NCI-H510A treated with DMSO at 0.1 percent for 48 hours (cell line): ENCODE data around the gene MGAT5B.

Source experiments
- DNase-seq: peaks from one replicate; lab custom pipeline; 2025; lab: John Stamatoyannopoulos, UW

Gene MGAT5B

DNA sequence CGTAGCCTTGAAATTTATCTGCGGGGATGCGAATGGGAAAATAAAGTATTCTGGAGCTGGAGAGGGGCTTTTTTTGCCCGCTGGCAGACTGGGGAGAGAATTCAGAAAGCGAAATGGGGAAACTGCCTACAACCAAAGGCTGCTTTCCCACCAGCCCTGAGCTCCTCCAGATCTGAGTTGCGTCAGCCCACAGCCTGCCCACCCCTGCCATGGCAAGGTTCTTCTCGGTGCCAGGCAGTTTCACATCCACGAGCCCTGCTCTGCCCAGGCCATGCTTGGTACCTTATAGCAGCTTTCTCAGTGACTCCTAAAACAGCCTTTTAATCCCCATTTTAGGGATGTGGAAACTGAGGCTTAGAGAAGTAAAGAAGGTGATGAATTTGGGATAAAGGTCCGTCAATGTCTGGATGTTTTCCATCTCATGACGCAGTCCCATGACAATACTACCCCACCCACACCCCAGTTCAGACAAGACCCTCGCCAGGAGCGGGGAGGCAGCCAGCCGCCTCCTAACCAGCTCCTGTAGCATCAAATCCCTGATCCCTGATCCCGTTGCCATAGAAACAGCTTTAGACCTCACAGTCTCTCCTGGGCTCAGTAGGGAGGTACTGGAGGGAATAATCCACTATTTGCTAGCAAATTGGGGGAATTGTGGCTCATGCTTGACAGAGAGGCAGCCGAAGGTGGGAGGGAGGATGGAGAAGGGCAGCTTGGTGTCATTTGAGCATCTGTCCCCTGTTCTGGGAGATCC, 113.5 kb downstream of the MGAT5B start:
- no peak for DNase-seq

GRCh38 chr17:76982408-76983074, 114.3 kb downstream of the MGAT5B start:
- DNase-seq: no peak

- no peak for DNase-seq
These were observed 115.0 kb downstream of the MGAT5B start for GRCh38 chr17:76983075-76983775.

DNA sequence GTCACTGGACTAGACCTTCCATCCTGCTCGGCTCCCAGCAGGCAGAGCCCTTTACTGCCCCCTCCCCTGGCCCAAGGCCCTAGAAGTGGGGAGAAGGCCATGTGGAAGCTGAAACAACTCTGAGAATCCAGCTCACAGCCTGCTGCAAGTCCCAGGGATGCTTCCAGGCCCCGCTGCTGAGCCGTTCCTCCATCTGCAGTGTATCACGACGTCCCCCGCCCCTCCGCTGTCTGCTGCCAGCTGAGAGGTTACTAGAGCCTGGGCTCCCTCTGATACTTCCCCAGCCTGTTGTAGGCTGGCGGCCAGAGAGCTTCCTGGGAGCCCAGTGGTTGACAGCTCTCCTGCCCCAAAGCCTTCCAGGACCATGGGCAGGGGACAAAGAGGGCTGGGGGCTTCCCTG, 118.2 kb downstream of the MGAT5B start:
- no peak for DNase-seq

DNA sequence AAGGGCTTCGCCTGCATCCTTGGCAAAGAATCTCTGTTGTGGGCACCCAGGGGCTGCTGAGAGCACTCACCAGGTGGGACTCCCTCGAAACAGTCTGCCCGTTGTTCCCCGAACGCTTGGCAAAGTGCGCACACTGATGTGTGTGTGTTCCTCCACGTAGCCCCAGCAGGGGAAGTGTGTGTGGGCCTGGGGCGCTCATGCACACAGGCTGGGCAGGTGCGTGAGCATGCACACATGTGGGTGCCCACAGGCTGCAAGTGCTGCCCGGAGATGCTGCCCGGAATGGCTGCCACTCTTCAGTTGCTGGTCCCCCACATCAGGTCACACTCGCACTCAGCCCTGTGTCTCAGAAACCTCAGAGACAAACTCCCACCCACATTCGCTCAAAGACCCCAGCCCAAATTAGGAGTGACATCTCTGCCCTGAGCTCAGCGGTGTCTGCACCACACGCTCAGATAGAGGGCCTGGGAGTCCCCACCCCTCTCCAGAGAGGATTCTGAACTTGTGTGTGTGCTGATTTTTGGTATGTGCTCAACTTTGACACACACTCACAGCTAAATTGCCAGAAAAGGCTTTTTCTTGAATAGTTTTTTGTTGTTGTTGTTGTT, 119.4 kb downstream of the MGAT5B start:
- no peak for DNase-seq

GRCh38 chr17:76988796-76989195, 120.6 kb downstream of the MGAT5B start:
- DNase-seq: no peak

- no peak for DNase-seq
These were observed 121.3 kb downstream of the MGAT5B start for GRCh38 chr17:76989519-76989918.

GRCh38 chr17:76992891-76993290, 124.7 kb downstream of the MGAT5B start:
- no peak for DNase-seq

- no peak for DNase-seq
These were observed 125.4 kb downstream of the MGAT5B start for GRCh38 chr17:76993651-76994050.

DNA sequence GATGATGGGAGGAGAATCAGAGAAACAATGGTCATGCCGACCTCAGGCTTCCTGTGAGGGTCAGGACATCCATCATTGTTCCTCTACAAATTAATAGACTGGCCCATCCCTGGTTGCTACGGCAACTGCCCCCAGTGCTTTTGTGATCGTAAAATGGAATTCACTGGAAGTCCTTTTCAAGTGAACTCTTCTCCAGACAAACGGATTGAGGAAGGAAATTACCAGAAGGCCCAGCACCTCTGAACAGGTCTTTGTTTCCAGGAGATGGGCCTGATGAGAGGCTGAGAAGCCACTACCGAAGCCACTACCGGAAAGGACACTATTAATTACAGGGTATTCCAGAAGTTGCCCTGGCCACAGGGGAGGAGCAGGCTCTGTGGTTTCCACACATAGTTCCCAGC, 126.0 kb downstream of the MGAT5B start:
- DNase-seq: no peak

- no peak for DNase-seq
These were observed 127.3 kb downstream of the MGAT5B start for GRCh38 chr17:76995387-76996105.

- no peak for DNase-seq
These were observed 128.8 kb downstream of the MGAT5B start for GRCh38 chr17:76996741-76997694.

DNA sequence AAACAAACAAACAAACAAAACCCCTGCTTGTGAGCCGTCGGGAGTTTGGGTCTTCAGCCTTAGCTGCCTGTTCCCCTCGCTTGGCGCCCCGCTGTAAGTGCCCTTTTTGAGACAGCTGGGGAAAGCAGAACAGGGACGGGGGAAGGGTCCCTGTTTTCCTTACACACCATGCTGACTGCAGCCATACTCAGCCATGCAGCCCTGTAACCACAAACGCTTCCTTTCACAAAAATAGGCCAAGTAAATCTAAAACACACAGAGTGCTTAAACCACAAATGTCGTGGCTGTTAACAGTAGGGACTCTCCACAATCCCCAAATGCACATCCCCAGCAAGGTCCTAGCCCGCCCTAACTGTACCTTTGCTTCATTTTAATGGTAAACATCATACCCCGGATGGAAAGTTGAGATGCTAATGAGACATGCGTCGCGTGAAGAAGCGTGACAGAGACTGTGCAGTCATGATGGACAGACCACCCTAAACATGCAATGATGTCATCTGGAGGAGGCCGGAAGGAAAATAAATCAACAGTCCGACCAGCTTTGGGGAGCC, 129.9 kb downstream of the MGAT5B start:
- no peak for DNase-seq

DNA sequence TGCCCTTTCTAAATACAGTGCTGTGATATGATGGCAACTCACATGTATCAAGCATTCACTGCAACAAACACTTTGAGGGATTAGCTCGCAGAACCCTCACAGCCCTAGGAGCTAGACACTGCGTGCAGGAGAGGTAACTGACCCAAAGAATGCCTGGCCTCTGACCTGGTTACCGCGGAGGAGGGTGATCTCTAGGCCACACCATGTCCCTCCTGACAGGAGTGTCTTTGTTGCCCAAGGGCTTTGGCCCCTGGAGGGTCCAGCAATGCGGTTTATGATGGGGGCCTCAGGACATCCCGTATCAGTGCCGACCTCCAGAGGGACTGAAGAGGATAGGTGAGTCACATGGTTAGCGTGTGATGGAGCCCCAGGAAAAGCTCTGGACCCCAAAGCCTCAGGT, 130.6 kb downstream of the MGAT5B start:
- DNase-seq: no peak
